ENCODE measurements around the gene GPR31. TPM values are rescaled to one million over a fixed set of nuclear protein-coding genes. Genes with fewer than 3 reads are reported as not detected.
"Not testable (repeated sequence)": the region's sequence is repeated elsewhere in the genome, so short reads cannot be mapped to it uniquely, and the experiment has no call there.

GPR31 gene
- total RNA-seq, 1 donor from 2014 or later = not detected

GRCh38 chr6:167168296-167168695, 10.5 kb upstream of the GPR31 start:
- ATAC-seq = not testable (repeated sequence)

GRCh38 chr6:167167699-167168098, 9.9 kb upstream of the GPR31 start:
- not testable (repeated sequence) for ATAC-seq; DNase-seq (ENCODE audit: low spot score)

More at GRCh38 chr6:167168296-167168695, 10.5 kb upstream of the GPR31 start:
- DNase-seq (ENCODE audit: low spot score) = not testable (repeated sequence)

DNA sequence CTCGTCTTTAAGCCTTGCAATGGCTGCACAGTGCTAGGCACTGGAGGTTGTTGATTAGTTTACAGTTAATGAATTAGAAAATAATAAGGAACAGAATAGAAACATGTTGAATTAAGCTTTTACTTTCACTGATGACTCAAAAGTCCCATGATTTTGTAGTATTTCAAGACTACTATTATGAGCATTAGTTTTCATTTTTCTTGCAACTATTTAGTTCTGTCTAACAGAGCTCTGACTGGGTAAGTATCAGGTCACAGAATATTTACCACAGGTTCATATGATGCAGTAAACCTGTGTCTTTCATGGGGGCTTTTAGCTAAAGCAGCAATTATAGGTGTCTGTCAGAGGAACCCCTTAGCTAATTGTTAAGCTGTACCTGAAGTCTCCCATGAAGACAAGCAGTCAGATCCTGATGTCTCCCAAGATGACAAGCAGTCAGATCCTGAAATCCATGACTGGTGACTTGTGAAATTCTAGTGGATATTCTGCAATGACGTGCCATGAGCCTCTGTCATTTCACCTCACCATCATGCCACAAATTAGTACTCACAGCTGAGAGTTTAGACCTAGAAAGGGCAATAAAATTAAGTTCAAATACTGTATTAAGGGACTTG, 8.2 kb upstream of the GPR31 start:
- DNase-seq (ENCODE audit: low spot score) (no peak), ATAC-seq (no peak)

- DNase-seq (ENCODE audit: low spot score) = no peak
- ATAC-seq = no peak
Measured at GRCh38 chr6:167164261-167164660, 6.5 kb upstream of the GPR31 start.

- DNase-seq (ENCODE audit: low spot score) = no peak
- ATAC-seq = no peak
Measured at GRCh38 chr6:167163476-167164011, 5.8 kb upstream of the GPR31 start.

DNA sequence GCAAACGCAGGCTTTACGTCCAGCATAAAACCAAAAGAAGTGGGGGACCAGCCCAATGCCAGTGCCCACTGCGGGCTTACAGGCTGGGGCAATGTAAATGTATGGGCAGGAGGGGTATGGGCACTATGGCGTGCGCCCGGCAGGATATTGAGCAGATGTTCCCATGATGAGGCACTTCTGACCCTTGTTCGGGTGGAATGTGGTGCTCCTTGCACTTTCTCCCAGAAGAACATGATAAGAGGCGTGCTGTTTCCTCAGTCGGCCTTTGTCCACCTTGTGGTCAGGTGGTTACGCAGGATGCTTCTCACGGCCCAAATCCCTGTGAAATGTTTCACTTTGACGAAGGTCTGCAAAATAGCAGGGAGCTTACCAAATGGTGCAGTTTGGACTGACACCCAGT, 4.8 kb upstream of the GPR31 start:
- ATAC-seq = no peak

GRCh38 chr6:167161851-167162467, 4.2 kb upstream of the GPR31 start:
- ATAC-seq = no peak
- DNase-seq (ENCODE audit: low spot score) = no peak

More for the DNA sequence above, 4.8 kb upstream of the GPR31 start:
- no peak for DNase-seq (ENCODE audit: low spot score)

DNA sequence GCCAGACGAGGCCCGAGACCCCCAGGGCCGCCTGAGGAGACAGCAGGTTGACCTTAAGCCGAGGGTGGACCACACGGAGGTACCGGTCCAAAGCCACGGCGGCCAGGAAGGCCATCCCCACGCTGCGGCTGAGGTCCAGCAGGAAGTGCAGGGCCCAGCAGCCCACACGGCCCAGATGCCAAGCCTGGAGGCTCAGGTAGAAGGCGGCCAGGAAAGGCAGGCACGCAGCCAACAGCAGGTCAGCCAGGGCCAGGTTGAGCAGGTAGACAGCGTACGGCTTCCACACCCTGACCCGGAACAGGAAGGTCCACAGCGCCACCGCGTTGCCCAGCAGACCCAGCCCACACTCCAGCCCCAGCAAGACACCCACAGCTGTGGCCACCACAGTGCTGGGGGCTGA, 366 bp downstream of the GPR31 start:
- DNase-seq (ENCODE audit: low spot score) (no peak), ATAC-seq (no peak)

DNA sequence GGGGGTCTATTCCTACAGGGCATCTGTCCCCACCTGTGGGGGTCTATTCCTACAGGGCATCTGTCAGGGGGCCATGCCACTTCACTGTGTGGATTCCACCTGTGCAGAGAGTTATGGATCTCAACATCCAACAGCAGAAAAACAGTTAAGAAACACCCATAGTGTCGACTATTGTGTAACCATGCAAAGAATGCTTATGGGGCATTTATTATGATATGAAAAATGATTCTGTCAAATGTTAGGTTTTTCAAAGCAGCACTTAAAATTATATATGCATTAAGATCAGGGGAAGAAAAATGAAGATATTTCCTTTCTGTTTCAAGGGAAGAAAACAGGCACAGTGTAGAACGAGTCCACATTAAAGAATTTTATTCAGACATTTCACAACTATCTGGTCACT, 2.9 kb downstream of the GPR31 start:
- ATAC-seq = no peak
- DNase-seq (ENCODE audit: low spot score) = no peak

- no peak for DNase-seq (ENCODE audit: low spot score)
- no peak for ATAC-seq
Measured at GRCh38 chr6:167154291-167154690, 3.5 kb downstream of the GPR31 start.

- peak; percentile 16 for ATAC-seq
- no peak for DNase-seq (ENCODE audit: low spot score)
Measured at GRCh38 chr6:167153521-167153959, 4.2 kb downstream of the GPR31 start.

DNA sequence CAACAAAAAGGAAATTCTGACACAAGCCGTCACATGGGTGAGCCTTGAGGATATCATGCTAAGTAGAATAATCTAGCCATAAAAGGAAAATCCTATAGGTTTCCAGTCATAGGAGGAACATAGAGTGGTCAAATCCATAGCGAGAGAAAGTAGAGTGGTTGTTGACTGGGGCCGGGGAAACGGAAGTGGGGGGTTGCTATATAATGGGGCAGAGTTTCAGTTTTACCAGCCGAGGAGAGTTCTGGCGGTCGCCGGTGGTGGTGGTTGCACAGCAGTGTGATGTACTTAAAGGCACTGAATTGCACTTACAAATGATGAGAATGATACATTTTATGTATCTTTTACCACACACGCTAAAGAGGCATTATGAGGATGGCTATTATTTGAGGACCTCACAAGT, 4.9 kb downstream of the GPR31 start:
- DNase-seq (ENCODE audit: low spot score) (no peak), ATAC-seq (no peak)

- DNase-seq (ENCODE audit: low spot score) = no peak
- no peak for ATAC-seq
Measured at GRCh38 chr6:167151648-167152047, 6.1 kb downstream of the GPR31 start.

DNA sequence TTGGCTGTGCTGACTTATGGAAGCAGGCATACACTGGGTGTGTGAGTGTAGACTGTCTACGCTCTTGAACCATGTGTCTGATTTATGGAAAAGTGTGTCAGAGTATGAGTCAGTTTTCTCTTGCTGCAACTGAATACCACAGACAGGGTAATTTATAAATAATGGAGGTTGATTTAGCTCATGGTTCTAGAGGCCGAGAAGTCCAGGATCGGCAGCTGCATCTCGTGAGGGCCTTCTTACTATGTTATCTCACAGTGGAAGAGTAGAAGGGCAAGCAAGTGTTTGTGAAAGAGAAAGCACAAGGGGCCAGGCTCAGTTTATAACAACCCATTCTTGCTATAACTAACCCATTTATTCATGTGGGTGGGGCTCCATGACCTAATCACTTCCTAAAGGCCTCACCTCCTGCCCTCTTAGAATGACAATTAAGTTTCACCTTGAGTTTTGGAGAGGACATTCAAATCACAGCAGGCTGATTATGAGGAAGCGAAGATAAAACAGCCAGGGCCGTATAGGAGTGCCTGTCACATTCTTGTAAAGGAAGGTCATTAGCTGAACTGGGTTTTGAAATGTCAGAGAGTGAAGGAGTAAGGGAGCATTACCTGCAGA, 6.7 kb downstream of the GPR31 start:
- no peak for ATAC-seq
- DNase-seq (ENCODE audit: low spot score) = no peak

GRCh38 chr6:167148997-167149396, 8.8 kb downstream of the GPR31 start:
- DNase-seq (ENCODE audit: low spot score) (no peak), ATAC-seq (no peak)

DNA sequence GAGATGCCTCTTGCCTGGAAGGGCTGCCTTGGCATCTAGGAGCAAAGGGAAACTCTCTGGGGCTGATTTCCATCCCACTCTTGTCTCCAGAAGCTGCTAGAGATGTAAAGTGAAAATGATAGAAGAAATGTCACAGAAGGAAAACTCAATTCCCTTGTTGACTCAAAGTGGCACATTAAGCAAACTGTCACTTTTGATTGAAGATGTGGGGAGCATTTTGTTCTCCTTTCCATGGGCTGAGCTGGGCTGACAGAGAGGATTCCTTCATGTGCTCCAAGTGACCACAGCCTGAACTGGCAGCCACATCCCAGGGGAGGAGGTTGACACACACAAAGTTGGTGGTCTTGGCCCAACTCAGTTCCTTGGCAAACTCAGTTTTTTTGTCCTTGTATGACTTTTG, 9.8 kb downstream of the GPR31 start:
- ATAC-seq = no peak
- DNase-seq (ENCODE audit: low spot score) = no peak

DNA sequence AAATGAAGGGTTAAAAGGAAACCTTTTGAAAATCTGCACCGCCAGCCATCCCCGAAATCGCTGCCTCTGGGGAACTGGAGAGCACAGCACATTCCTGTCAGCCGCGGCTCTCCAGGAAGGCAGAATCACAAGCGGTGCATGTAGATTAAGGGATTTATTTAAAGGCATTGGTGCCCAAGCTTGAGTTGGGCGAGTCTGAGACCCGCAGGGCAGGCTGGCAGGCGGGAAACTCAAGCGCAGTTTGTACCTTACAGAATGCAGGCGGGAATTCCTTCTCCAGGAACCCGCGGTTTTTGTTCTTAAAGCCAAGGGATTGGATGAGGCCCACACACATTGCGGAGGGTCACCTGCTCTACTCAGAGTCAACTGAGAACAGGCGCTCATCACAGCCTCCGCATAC, 10.8 kb downstream of the GPR31 start:
- ATAC-seq = no peak
- no peak for DNase-seq (ENCODE audit: low spot score)

- no peak for ATAC-seq
- no peak for DNase-seq (ENCODE audit: low spot score)
Measured at GRCh38 chr6:167146135-167146534, 11.6 kb downstream of the GPR31 start.

DNA sequence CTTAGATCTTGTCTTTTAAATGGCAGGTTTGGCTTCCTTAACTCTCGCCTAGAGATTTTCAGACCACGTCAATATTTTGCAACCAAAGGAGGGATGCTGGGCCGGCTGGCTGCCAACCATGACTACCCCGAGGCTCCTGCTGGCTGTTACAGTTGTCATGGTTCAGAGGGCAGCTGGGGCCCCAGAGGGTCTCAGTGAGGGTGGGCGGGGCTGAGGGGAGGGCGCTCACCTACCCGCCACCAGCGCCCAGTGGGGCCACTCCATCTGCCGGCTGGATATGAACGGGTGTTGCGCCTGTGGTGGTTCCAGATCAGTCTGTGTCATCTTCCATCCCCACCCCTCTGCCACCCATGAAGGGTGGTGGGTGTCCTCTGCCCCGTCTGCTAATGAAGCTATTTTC, 12.3 kb downstream of the GPR31 start:
- no peak for ATAC-seq
- no peak for DNase-seq (ENCODE audit: low spot score)

- DNase-seq (ENCODE audit: low spot score) = no peak
Measured at GRCh38 chr6:167143041-167143440, 14.7 kb downstream of the GPR31 start.

GRCh38 chr6:167142433-167142761, 15.4 kb downstream of the GPR31 start:
- ATAC-seq = no peak

More at GRCh38 chr6:167143041-167143440, 14.7 kb downstream of the GPR31 start:
- ATAC-seq = no peak

More at GRCh38 chr6:167142433-167142761, 15.4 kb downstream of the GPR31 start:
- no peak for DNase-seq (ENCODE audit: low spot score)

All from left lobe of liver (tissue), 2 donors.